NCI-H2196 treated with DMSO at 0.1 percent for 48 hours (cell line): ENCODE measurements around the gene MEGF6.

Source experiments
- DNase-seq: peaks from one replicate; lab custom pipeline; 2025; ENCODE audit not compliant: unreplicated experiment; lab: John Stamatoyannopoulos, UW

Gene MEGF6

DNA sequence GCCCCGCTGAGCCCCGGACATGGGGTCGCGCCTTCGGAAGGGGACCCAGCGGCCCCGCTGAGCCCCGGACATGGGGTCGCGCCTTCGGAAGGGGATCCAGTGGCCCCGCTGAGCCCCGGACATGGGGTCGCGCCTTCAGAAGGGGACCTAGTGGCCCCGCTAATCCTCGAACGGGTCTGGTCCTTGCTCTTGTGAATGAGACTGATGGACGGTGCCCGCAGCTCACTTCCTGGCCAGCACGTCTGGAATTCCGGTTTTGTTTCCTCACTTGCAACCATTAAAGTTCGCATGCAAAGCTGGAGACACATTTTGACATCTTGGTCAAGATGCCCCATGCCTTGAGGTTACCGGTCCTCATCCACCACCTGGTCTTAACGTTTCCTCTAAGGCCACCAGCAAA is 33.0 kb upstream of the MEGF6 start:
- no peak for DNase-seq

DNA sequence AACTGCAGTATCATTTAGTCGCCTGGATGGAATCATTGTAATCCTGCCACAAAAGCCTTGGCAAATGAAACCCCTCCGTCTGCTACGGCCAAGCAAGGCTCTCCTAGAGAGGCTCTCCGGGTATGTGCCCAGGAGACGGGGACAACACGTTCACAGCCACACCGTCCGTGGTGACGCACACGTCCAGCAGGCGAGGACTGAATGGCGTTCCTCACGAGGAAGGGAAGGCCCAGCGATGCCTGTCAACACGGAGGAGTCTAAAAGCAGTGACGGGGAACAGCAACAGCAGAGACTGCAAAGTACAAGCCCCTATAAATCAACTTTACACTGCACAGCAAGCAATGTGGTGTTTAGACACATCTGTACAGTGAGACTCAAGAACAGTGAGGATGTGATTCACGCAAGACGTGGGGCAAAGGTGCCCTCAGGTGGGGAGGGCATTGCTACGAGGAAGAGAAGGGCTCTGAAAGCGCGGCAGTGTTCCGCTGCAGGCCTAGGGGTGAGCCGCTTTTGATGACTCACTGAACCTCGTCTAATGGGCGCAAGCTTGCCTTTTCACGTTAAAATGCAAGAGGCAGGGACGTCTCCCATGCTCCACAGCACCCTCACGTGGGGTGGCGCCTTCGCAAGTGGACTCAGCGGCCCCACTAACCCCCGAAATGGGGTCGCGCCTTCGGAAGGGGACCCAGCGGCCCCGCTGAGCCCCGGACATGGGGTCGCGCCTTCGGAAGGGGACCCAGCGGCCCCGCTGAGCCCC is 31.8 kb upstream of the MEGF6 start:
- DNase-seq, result no peak

DNA sequence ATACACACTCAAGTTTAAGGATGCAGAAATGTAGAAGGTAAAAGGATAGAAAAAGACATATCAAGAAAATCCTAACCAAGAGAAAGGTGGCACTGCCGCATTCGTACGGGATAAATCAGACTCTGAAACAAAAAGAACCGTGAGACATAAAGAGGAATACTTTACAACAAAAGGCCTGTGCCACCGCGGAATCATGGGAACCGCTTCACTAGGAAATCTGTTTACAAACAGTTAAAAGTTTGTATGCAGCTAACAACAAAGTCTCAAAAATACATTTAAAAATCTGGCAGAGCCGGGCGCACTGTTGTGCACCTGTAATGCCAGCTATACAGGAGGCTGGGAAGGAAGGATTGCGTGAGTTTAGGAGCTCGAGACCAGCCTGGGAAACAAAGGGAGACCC is 30.5 kb upstream of the MEGF6 start:
- no peak for DNase-seq

DNA sequence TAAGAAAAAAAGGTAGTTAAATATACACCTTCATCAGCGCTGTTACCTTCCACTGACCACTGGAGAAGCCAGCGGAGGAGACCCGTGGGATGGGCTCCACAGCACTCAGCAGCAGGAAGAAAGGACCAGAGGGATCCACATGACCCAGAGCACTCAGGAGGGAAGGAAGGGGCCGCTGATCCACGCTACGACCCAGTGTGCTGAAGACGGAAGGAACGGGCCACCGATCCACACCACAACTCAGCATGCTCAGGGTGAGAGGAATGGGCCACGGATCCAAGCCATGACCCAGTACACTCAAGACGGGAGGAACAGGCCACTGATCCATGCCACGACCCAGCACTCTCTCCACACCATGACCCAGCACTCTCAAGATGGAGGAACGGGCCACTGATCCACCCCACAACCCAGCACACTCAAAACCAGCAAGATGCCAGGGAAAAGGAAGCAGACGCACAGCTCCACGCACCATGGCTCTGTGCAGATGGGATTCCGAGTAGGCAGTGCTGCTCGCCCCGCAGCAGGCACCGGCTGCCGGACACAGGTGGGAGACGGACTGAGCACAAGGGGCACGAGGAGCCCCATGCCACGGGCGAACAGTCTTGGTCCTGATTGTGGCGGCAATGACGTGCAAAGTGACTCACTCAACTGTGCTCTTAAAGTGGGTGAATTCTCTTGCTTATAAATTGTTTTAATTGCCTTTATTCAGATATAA is 29.9 kb upstream of the MEGF6 start:
- DNase-seq, result no peak

DNA sequence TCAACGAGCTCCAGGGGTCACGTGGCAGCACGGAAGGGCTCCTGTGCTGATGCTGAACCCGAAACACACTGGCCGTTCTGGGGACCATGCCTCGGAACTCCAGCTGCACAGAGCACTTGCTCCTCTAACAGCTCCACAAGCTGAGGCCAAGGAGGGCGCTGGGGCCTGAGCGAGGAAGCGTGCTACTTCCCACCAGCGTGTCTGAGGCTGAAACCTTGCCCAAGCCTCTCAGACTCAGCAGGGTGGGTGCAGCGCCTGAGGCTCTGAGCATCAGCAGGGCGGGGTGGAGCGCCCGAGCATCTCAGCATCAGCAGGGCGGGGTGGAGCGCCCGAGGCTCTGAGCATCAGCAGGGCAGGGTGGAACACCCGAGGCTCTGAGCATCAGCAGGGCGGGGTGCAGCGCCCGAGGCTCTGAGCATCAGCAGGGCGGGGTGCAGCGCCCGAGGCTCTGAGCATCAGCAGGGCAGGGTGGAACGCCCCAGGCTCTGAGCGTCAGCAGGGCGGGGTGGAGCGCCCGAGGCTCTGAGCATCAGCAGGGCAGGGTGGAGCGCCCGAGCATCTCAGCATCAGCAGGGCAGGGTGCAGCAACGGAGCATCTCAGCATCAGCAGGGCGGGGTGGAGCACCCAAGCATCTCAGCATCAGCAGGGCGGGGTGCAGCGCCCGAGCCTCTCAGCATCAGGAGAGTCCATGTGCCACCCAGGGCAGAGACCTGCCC is 29.0 kb upstream of the MEGF6 start:
- no peak for DNase-seq

DNA sequence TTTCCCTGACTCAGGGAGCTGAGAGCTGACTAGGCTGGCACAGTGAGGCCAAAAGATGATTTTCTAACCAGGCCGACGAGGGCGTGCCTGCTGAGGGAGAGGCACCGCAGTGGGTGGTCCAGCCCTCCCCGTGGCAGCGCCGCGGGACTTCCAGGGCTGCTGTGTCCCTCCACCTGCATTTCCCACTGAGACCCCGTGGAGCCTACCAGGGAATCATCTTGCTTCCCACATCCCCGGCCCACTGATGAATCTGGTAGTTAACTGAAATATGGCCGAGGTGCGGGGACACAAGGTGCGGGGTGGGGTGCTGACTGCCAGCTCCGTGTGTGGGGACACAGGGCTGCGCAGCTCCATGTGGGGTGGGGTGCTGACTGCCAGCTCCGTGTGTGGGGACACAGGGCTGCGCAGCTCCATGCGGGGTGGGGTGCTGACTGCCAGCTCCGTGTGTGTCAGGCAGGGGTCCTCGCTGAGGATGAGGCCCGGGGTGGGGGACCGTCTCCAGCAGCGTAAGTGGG is 28.1 kb upstream of the MEGF6 start:
- no peak for DNase-seq

DNA sequence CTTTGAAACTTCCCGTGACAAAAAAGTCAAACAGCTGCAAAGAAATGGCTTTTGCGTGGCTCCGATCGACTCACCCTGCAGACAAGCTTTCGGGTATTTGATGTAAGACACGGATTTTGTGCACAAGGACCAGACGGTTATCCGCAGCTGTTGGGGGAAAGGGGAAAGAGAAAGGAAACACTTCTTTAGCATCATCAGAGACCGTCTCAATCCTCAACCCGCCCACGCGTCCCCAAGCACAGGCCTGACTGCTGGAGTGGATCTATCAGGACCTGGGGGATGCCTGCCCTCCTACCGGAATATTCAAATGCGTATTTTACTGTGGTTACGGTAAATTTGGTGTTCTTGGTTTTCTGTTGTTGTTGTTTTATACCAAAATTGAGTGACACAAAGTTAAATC is 27.4 kb upstream of the MEGF6 start:
- DNase-seq, result no peak

DNA sequence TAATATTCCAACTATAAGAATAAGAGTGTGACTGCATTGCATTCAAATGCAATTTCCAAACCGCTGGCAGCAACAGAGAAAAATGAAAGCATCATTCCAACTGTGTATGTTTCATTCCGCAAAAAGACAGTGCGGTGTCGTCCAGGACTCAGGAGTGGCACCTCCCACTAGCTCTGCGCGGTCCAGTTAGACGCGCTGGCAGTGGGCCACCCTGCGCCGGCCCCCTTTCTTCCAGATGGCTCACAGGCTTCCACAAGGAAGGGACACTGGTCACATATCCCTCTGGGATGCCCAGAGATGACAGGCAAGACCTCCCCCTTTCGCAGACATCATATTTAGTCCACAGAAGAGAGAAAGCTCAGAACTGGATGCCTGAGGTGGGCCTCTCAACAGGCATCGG is 26.7 kb upstream of the MEGF6 start:
- no peak for DNase-seq

DNA sequence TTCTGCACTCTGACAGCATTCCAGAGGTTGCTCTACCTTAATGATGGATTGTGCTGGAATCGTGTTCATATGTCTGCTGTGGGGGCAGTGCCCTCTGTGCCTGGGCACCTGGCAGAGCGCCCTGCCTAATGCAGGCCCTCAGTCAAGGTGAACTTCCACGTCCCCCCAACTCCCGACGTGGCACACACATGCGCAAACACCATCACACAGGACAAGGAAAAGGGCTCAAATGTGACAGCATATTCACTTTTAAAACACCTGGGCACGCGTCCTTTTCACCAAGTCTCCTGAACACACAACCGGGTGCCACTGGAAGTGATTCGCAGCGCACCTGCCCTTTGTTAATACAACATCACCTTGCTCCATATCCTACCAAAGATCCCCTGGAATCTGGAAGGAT is 25.2 kb upstream of the MEGF6 start:
- no peak for DNase-seq

DNA sequence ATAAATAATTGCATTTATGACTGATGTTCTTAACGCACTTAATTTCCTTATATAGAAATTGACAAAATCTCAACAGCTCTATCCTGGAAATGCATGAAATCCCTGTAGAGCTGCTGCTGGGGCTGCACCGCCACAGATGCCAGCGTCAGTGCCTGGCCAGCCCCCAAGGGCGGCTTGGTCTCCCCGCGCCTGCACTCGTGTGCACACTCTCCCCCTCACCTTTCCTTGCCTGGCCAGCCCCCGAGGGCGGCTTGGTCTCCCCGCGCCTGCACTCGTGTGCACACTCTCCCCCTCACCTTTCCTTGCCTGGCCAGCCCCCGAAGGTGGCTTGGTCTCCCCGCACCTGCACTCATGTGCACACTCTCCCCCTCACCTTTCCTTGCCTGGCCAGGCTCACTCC is 24.8 kb upstream of the MEGF6 start:
- DNase-seq, result no peak

DNA sequence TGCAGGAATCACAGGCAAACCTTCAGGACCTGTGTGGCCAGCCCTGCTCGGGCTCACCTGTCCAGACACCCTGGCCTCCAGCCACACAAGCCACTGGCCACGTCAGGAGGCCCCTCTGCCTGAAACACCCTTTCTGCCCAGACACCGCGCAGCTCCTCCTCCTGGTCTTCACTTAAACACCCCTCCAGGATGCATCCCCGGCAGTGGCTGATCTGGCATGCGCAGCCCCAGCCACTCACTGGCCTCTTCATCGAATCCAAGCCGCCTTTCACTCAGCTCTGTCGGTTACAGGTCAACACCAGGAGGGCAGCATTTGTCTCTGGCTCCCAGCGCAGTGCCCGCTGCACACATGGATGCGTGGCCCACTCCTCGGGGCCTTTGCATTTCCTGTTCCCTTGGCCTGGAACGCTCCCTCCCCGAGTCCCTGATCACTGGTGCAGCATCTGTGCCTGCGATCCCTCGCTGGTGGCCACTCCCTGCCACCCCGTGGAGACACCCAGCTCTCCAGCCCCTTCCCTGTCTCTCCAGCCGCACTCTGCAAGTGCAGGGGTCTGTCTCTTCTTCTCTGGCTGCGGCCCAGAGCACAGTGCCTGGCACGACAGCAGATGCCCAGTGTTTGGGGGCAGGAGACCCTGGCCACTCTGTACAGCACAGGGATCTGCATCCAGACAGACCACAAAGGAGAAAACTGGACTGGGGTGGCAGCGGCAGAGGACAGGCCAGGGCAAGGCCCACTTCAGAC is 22.9 kb upstream of the MEGF6 start:
- DNase-seq, result no peak

DNA sequence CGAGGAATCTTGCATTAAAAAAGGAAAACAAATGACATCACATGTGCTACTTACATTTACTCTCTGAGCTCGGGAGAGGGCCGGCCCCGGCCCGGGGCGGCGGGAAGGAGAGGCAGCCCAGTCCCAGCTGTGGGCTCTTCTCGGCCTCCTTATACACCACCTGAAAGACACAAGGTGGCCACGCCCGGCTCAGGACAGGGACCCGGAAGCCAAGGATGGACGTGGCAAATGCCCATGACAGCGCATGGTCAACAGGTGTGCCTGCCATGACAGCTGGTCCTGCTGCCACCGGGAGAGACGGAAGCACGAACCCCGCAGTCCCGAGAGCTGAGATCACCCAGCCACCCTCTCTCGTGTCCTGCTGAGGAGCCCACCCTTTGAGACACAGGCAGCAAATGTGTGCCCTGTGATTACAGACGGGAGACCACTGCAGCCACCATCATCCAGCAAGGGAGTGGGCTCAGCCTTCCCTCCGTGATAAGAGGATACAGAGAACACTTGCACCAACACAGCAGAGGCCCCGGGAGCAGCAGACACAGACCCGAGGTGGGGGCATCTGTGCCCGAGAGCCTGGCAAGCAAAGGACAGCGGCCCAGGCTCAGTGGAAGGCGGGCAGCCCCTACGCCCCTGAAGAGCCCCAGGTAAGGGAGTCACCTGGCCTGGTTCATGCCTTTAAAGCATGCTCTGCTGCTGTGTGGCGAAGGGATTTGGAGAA is 22.2 kb upstream of the MEGF6 start:
- DNase-seq, result no peak

DNA sequence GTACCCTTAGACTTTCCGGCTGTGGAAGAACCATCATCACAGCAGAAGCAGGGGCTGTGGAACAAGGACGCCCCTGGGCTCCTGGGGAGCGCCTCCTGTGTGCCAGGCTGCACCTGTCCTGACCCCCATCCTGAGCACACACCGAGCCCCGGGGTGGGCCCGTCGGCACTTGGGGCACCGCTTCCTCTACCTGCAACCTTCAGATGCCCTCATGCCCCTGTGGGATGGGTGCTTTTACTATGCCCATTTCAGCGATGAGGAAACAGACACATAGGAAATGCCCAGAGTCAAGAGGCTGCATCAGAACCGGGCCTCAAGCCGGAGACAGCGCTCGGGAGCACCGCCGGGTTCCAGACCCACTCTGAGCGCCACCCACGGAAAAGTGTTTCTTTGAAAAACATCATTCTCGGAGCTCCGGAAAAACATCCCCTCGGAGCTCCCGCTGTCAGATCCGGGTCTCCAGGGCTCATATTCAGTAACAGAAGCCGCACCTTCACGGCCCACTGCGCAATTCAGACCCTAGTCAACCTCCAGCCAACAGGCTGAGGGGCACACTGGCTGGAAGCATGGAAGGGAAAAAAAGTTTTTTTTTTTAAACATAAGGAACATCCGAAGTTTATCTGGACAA is 21.5 kb upstream of the MEGF6 start:
- DNase-seq, result no peak

DNA sequence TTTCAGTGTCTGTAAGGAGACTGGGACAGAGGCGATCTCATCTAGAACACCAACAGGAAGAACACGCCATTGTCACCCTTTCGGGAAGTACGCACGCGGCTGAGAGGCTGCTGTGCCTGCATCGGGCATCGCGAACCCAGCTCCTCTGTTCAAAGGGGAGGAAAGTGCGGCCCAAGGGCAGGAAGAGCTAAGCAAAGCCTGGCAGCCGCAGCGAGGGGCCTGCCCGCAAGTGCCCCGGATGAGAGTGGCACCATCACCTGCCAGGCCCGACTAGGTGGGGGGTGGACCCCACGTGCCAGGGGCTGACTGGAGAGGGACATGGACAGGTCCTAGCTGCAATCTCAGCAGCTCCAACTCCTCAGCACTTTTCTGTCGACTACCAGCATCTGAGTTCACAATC is 21.0 kb upstream of the MEGF6 start:
- no peak for DNase-seq

DNA sequence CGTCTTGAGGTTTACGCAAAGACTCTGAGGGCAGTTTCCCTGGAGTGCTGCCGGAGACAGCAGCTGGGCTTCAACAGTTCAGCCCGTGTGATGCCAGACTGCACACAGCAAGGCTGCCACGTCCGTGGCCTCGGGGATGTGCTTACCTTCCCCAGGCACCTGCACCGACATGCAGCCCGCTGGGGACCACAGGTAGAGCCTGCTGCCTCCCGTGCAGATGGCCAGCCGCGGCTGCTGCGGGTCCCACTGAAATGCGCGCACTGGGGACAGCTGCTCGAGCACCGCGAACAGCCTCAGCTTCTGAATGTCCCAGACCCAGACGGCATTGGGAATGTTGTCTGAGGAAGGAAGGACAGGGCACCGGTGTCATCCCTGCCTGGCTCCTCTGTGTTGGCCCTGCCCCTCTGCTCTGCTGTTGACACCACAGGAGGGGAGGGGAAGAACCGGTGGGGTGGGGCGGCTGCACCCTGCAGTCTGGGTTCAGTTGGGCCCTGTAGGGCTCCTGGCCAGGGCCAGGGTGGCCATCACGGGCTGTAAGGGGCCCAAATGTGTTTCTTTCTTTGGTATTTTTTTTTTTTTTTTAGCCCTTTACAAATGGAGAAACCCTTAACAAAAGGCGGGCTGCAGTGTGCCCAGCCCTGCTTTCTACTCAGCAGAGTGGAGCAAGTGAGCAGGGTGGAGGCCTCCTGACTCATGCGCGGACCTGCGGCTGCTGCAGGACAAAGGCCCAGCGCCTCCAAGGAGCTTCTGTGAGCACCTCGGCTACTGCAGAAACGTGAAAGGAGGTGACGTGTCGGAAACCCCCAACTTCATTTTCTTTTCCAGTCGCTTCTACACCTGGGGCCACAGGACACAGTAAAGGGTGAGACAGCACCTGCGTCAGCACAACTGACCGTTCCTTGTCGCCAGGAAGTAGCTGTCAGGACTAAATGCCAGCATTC is 20.3 kb upstream of the MEGF6 start:
- DNase-seq, result no peak

DNA sequence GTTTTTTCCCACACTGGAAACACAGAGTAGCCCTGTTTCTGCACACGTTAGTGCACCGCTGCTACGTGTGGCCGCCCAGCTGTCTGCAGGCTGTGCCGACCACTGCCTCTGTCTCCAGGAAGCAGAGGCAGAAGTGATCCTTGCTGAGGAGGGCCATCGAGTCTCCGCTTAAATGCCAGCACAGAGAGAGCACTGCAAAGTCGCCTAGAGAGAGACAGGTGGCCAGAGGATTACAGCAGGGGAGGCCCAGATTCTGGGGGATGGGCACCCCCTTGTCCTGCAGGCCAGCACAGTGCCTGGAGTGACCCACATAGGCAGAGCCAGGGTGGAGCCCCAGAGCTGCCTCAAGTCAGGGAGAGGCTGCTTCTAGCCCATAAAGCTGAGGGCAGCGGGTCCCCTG is 19.6 kb upstream of the MEGF6 start:
- DNase-seq, result no peak

DNA sequence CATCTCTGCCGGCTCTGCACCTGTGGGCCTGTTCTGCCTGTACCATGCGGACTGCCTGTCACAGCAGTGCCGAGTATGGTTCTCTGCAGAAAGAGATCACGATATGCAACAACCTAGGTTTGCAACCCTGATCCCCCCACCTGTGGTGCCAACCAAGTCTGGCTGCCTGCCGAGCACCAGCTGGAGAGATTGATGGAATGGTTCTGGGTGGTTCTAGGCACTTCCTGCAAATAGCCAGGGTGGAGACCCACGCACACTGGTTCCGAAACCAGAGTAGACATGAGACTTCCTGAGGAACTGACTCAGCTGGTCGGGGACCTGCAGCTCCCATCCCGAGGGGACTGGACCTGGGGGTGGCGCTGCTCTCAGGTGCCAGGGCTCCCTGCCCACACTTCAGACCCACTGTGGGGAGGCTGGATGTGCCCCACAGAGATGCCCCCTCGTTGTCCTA is 18.9 kb upstream of the MEGF6 start:
- no peak for DNase-seq

DNA sequence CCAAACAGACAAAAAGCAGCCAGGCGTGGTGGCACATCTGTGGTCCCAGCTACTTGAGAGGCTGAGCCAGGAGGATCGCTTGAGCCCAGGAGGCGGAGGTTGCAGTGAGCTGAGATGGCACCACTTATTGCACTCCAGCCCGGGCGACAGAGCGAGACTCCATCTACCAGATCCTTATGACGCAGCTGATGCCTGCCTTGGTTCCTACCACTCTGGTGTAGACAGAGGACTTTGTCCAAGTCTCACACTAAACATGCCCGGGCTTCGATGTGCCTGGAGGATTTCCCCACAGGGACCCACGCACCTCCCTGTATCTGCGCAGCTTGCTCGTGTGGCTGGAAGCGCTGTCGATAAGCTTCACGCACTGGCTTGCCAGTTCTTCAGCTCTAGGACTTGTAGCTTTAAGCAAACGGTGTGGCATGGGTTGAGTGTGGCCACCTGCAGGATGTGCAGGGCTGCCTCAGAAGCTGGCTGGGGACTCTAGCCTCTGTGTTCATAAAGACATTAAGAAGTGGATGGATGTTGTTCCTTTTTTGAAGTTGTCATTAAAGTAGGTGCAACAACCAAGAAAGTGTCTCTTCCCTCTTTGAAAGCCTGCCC is 18.4 kb upstream of the MEGF6 start:
- DNase-seq, result no peak

DNA sequence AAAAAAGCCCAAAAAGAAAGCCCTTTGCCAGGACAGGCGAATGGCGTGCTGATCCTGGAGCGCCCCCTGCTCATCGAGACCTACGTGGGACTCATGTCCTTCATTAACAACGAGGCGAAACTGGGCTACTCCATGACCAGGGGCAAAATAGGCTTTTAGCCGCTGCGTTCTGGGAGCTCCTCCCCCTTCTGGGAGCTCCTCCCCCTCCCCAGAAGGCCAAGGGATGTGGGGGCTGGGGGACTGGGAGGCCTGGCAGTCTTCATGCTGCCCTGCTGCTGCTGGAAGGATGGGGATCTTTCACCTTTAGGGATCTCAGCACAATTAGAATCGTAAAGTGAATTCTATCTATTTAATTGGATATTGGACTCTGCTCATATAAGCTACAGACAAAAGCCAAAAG is 17.1 kb upstream of the MEGF6 start:
- no peak for DNase-seq
